ENCODE results near the gene ADPRHL1.
A peak's percentile ranks its signal among the peaks of the same experiment; 100 is the strongest.
"Not testable (repeated sequence)": the region's sequence is repeated elsewhere in the genome, so short reads cannot be mapped to it uniquely, and the experiment has no call there.

The ADPRHL1 gene

DNA sequence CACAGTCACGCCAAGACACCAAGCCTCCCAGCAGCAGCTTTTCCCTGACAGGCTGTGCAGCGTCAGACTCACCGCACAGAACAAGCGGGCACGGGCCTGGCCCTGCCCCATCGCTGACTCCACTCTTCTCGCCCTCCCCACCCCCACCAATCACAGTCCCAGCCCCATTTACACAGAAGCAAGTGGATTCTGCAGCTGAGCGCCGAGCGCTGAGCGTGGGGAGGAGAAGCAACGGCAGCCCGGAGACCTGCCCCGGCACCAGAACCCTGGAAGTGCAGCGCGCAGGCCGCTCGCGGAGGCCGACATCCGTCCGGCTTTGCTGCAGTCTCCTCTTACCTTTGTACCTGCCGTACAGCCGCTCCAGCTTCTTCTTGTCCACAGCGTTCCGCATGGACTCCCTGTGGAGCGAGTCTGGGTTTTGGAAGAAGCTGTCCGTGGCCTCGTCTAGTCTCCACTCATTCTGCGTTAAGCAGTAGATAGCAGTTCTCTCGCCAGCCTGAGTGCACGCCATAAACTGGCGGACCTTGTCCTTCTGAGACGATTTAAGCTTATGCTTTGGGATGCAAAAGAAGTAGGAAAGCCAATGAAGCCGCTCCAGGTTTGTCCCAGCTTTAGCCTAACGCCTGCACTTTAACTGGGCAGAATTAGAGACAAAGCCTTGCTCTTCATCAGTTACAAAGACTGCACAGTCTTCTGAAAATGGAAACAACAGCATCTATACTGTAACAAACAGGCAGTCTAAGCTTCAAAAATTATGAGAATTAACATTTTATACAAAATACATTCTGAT lies 30.4 kb upstream of the ADPRHL1 start:
- intact Hi-C loops (cut with DNase I): no loop called here
- peak in 2 of 10 donors; percentile 48 to 91 for DNase-seq

DNA sequence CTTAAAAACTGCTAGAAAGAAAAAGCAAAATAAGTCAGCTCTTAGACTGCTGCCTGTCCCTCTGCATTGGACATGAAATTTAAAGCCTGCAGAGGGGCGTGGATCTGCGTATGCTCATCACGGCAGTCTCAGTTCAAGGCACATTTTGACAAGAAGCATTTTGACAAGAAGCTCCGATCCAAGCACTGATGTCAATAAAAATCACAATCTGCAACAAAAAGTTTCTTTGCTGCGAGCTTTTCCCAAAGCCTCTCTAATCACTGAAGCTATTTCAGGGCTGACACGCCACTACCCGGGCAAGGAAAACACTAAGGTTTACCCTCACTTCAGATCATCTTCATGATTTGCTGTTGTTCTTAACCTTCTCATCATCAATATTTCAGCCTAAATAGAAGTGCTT lies 29.8 kb upstream of the ADPRHL1 start:
- intact Hi-C loops (cut with DNase I): no loop called here

DNA sequence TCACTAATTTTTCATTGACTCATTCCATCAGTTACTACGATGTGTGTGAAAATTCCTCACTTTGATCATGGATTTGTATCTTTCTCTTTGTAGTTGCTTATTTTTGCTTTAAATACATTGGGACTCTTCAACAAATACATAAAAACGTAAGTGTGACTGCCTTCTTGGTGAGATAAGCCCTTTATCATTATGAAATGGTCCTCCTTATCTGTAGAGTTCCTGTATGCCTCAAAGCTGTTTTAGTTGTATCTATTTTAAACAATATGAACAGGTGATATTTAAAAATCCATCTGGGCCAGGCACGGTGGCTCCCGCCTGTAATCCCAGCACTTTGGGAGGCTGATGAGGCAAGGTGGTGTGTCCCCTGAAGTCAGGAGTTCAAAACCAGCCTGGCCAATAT lies 25.9 kb upstream of the ADPRHL1 start:
- intact Hi-C loops (cut with DNase I): no loop called here
- no peak for DNase-seq

More for the DNA sequence above, 29.8 kb upstream of the ADPRHL1 start:
- no peak for DNase-seq

DNA sequence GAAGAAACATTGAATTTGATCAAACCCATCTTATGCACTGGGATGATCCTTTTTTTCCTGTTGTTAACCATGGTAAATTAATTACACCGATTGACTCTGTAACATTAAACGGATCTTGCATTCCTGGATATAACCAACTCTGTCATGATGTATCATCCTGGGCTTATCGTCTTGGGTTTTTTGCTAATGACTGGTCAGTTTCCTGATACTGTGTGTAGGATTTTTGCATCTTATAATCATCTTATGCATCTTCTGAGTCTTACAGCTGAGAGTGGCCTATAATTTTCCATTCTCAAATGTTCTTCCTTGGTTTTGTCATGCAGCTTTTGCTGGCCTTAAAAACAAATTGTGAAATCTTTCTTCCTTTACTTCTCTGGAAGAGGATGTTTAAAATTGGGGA lies 24.4 kb upstream of the ADPRHL1 start:
- intact Hi-C loops (cut with DNase I): no loop called here

DNA sequence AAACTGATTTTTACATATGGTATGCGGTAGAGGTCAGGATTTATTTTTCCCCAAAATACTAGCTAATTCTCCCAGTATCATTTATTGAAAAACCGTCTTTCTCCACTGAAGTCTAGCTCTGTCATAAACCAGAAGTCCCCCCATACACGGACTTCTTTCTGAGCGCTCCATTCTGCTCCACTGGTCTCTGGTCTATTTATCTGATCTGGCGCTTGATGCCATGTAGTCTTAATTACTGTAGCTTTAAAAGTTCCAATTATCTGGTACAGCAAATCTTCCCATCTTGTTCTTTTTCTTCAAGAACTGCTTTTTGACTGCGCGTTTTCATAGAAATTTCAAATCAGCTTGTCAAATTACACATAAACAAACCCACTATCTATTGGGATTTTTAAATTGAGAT lies 23.5 kb upstream of the ADPRHL1 start:
- intact Hi-C loops (cut with DNase I): no loop called here
- no peak for DNase-seq

More for the DNA sequence above, 24.4 kb upstream of the ADPRHL1 start:
- no peak for DNase-seq

DNA sequence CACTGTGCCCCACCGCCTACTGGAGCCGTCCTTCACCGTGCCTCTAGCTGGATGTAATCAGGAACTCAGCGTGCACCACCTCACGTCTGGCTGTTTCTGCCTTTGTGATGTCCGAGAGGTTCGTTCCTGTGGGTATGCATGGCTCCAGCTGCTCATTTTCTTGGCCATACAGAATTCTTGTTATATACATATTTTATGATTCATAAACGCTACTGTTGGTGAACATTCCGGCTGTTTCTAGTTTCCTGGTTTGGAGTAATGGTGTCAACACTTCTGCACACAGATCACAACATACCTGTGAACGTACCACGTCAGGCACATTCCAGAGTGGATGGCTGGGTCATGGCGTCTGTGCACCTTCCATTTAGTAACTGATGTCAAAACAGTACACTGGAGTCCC lies 22.6 kb upstream of the ADPRHL1 start:
- intact Hi-C loops (cut with DNase I): no loop called here
- peak in 1 of 10 donors; percentile 19 for DNase-seq

DNA sequence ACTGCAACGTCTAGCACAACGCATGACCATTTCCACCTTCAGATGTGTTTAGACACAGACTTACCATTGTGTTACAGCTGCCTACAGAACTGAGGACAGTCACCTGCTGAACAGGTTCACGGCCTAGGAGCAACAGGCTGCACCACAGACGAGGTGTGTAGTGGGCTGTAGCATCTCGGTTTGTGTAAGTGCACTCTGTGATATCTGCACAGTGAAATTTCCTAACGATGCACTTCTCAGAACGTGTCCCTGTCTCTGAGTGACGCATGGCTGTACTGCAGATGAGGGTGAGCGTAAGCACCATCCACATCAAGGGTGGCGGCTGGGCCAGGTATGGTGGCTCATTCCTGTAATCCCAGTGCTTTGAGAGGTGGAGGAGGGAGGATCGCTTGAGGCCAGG lies 22.0 kb upstream of the ADPRHL1 start:
- DNase-seq: peak in 1 of 10 donors; percentile 34
- intact Hi-C loops (cut with DNase I): no loop called here

DNA sequence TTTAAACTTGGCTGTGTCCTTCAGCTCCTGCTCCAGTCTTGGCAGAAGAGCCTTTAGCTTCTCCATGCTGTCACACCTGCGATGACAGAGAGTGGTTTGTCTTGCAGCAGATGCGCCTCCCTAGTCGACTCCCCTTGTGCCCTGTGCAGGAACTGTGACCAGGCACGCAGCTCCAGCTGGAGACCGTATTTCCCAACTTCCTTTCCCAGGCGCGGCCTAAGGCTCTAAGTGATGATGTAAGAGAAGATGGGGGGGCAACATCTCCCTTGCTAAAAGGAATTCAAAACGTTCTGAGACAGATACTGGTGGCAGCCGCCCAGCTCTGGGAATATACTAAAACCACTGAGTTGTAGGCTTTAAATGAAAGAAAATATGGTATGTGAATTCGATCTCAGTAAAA lies 20.9 kb upstream of the ADPRHL1 start:
- DNase-seq: peak in 1 of 10 donors; percentile 58
- intact Hi-C loops (cut with DNase I): no loop called here

DNA sequence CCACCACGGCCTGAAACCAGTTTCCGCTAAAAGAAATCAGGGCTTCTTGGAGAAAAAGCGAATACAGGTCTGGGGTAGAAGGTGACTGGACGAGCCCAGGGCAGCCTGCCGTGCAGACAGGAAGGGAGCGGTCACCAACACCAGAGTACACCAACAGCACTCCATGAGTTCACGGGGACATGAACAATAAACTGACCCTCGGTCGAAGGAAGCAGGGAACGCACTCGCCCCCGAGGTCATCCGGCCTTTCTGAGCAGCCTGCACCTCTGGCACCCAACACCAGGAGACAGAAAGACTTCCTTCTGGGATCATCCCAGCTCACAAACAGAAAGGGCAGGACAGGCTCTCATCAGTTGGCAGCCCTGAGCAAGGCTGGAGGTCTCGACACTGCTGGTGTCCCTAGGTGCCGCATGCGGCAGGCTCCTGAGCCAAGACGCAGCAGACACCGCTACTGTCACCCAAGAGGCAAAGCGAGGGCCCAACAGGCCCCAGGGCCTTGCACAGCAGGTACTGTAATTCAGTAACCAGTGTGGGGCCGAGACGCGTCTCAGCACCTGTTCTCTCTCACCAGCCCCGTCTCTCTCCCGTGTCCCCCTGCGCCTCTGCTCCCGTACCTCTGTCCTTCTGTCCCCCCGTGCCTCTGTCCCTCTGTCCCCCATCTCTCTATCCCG lies 19.2 kb upstream of the ADPRHL1 start:
- peak in 1 of 10 donors; percentile 82 for DNase-seq
- intact Hi-C loops (cut with DNase I): no loop called here

DNA sequence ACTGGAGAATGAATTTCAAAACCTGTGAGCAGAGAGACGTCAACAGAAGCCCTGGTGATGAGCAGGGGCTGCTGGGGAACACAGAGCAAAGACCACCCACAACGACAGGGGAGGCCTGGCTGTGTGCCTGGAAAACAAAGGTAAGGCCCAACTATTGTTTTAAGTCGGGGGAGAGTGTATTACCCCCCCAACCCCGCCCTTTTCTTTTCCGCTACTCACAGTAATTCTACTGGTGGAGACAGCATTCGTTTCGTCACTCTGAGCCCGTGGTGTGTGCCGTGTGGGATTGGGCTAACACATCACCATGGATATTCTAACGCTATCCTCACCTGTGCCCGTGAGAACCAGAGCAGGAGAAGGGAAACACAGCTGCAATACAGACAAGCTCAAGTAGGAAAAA lies 18.6 kb upstream of the ADPRHL1 start:
- intact Hi-C loops (cut with DNase I): no loop called here
- no peak for DNase-seq

DNA sequence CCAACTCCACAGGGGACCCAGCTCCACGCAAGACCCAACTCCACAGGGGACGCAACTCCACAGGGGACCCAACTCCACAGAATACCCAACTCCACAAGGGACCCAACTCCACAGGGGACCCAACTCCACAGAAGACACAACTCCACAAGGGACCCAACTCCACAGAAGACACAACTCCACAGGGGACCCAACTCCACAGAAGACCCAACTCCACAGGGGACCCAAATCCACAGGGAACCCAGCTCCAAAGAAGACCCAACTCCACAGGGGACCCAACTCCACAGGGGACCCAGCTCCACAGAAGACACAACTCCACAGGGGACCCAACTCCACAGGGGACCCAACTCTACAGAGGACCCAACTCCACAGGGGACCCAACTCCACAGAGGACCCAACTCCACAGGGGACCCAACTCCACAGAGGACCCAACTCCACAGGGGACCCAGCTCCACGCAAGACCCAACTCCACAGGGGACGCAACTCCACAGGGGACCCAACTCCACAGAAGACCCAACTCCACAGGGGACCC lies 17.4 kb upstream of the ADPRHL1 start:
- DNase-seq: not testable (repeated sequence)
- intact Hi-C loops (cut with DNase I): loop anchor here (1.0 kb wide), 1 partner anchor 11 kb away; no protein-coding TSS in a partner anchor

DNA sequence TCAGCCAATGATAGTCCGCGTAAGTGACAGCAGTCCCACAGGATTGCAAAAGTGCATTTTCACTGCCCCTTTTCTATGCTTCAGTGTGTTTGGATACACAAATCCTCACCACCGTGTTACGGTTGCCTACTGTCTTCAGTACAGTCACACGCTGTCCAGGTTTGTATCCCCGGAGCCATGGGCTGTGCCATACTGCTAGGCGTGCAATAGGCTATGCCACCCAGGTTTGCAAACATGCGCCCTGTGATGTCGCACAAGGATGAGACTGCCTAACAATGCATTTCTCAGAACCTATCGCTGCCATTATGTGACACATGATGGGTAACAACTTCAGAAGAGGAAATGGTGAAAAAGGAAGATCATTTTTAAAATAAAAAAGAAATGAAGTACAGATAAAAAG lies 16.8 kb upstream of the ADPRHL1 start:
- intact Hi-C loops (cut with DNase I): loop anchor here (1.0 kb wide), 1 partner anchor 11 kb away; no protein-coding TSS in a partner anchor
- DNase-seq: no peak

DNA sequence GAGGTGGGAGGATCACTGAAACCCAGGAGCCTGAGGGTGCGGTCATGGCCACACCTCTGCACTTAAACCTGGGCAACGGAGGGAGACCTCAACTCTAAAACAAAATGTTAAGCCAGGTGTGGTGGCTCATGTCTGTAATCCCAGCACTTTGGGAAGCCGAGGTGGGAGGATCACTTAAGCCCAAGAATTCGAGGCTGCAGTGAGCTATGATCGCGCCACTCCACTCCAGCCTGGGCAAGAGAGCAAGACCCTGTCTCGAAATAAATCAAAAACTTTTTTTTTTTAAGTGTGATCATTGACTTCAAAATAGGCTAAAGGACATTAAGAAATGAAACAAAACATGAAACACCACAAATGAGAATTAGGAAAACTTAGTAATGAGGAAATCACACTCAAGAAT lies 16.3 kb upstream of the ADPRHL1 start:
- DNase-seq: no peak
- intact Hi-C loops (cut with DNase I): no loop called here

DNA sequence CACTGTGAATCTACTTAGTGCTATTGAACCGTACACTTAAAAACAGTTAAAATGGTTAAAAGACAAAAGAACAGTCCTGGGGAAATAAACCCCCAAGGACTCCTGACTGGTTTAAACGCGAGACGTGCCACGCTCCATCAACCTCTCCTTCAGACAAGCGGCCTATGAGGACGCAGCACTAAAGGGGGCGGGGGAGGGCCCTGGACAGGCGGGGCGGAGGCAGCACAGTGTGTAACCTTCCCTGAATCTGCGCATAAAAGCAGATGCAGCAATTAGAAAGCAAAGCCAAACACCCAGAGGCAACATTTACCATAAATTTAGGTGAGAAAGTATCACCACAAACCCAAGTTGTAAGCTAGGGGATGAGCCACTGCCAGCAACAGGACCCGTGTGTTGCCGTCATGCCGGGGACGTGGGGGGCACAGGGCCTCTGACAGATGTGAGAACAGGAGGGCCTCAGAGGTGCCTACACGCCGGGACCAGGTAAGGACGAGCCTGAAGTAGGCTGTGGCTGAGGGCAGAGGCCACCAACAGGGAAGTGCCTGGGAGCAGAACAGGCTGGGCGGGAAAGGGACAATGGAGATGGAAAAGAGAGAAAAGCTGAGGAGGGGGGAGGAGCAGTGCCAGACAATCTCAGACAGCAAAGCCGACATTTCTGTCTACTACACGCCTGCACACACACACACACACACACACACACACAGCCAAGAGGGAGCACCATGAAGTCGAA lies 15.3 kb upstream of the ADPRHL1 start:
- no peak for DNase-seq
- intact Hi-C loops (cut with DNase I): no loop called here

DNA sequence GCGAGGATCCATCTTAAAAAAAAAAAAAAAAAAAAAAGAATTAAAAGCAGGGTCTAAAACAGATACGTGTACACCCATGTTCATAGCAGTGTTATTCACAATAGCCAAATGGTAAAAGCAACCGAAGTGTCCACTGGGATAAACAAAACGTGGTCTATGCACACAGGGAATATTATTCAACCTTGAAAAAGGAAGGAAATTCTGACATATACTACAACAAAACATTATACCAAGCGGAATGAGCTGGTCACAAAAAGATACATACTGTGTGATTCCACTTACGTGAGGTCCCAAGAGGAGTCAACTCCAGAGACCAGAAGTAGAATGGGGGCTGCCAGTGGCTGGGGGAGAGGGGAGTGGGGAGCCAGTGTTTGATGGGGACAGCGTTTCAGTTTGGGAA lies 14.7 kb upstream of the ADPRHL1 start:
- intact Hi-C loops (cut with DNase I): no loop called here
- DNase-seq: no peak

DNA sequence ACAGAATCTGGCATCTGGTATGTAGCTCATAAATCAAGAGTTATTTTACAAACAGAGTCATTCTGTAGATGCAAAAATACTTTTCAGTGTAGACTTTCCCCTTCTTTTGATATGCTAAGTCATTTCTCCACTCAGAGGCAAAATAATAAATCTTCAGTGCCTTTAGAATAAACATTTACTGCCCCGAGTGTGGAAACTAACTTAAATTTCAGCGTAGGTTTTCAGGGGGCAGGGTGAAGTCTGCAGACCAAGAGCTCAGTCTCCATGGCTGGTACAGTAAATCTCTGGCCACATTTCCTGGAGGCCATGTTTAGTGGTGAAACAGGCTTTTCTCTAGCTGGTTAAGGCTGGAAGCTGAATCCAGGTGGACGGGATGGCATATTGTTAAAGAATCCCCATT lies 13.1 kb upstream of the ADPRHL1 start:
- DNase-seq: peak in 1 of 10 donors; percentile 33
- intact Hi-C loops (cut with DNase I): no loop called here

DNA sequence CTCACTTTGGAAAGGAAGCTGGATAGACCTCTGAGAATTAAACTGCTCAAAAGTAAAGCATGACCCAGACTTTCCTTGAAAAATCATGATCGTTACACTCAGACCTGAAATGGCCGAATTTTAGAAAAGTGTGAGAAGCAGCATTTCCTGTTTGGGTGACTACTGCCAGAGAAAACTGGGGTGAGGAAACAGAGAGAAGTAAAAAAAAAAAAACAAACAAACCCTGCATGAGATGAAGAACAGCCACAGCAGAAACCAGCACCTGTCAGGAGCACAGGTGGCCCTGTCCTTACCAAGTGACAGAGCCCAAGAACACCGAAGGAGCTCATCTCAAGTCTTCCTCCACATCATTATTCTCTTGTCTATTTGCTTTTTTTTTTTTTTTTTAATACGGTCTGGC lies 12.0 kb upstream of the ADPRHL1 start:
- intact Hi-C loops (cut with DNase I): no loop called here
- DNase-seq: no peak

DNA sequence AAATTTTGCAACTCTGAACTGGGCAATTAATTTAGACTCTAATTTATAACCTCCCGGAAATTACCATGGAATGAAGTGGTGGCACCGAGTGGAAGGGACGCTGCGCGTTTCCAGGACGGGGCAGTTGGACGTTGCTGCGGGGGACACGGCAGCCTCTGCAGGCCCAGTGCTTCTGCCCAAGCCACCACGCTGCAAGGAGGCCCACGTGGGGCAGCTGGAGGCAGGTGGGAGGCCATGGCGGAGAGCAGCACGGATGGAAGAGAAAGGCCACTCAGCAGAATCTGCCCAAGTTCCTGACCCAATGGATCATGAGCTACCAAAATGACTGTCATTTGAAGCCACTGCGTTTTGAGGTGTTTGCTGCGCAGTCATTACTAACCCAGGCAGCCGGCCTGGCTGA lies 11.2 kb upstream of the ADPRHL1 start:
- intact Hi-C loops (cut with DNase I): no loop called here

DNA sequence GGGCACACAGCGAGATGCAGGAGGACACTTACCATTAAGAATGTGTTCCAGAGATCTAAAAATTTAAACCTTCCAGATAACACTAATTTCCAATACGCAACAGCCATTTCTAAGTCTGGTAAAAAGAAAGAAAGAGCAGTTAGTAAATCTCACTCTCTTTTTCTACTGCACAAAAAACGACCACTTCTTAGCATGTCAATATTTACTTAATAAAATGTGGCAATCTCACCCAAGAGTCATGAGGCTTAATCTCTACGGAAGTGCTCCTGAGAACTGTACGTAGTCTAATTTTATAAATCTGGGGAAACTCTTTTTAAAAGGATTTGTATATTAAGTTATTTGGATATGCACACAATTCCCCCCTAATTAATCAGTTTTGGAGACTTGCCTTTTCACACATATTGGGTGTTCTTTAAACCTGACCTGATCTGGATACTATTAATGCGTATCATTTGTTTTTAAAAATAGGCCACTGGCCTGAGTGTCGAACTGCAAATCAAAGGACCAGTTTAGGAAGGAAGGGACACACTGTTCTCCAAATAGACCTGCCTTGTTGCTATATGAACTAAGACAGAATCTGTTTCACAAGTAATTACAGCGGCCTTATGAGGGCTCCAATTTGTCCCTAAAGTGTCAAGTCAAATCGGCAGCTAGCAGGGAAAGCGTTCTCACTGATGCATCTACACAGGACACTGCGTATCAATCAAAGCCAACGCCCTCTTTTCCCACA lies 7.9 kb upstream of the ADPRHL1 start:
- no peak for DNase-seq
- intact Hi-C loops (cut with DNase I): no loop called here

More for the DNA sequence above, 11.2 kb upstream of the ADPRHL1 start:
- peak in 1 of 10 donors; percentile 35 for DNase-seq

DNA sequence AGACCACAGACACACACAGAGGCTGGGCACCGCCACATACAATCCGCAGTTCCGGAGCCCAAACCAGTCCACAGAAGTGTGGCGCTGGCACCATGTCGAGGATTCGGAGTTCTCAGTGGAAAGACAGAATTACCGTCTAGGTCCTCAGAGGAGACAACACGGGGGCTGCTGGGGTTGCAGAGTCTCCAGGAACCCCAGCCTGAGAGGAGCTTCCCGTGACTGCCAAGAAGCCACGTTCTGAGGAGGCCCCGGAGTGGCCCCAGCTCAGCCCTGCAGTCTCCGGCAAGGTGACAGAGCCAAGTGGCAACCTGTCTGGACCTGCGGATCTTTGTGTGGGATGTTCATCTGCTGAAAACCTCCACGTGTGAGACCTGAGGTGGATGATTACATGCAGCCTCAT lies 7.3 kb upstream of the ADPRHL1 start:
- peak in 1 of 10 donors; percentile 49 for DNase-seq
- intact Hi-C loops (cut with DNase I): no loop called here
